H1 (cell line): ENCODE data around the gene CDH16. TPM values are rescaled to one million over a fixed set of nuclear protein-coding genes. Genes with fewer than 3 reads are reported as not detected.
A peak's percentile ranks its signal among the peaks of the same experiment; 100 is the strongest.

ENCODE experiments used
- CEBPB ChIP-seq: IDR thresholded peaks from 2 replicates; pipeline ENCODE4 v1.6.1; 2012; ENCODE audit warnings: low read depth, low read length
- CHD2 ChIP-seq: IDR thresholded peaks from 2 replicates; pipeline ENCODE4 v1.6.1; 2012; ENCODE audit warnings: low read length, improper control_type of control experiment
- POLR2A ChIP-seq, 2 experiments: IDR thresholded peaks; 1 replicate in 1 of 2; 2 replicates in 1 of 2; pipeline ENCODE4 v1.6.1; 2011; ENCODE audit warnings: low read depth in 2 of 2, low read length in 2 of 2, mild to moderate bottlenecking in 2 of 2; ENCODE audit errors: control extremely low read depth in 1 of 2
- RAD21 ChIP-seq, 2 experiments: IDR thresholded peaks in 1 of 2; conservative IDR thresholded peaks in 1 of 2; 2 replicates each; pipeline ENCODE4 v1.6.1; 2011; ENCODE audit warnings: low read depth in 2 of 2, low read length in 2 of 2, improper control_type of control experiment in 1 of 2, inconsistent platforms in 1 of 2, mild to moderate bottlenecking in 1 of 2, moderate library complexity in 1 of 2
- RNF2 ChIP-seq: fragments of 200-900, 300-1000 bp; sonication (generic); IDR thresholded peaks from 2 replicates; pipeline ENCODE4 v1.7.1; 2016; ENCODE audit warnings: borderline replicate concordance, low read depth, mild to moderate bottlenecking, antibody characterized with exemption, low read length; ENCODE audit not compliant: poor library complexity, severe bottlenecking; ENCODE audit errors: missing control alignments
- SIN3A ChIP-seq, 2 experiments: IDR thresholded peaks in 1 of 2; conservative IDR thresholded peaks in 1 of 2; 2 replicates each; pipeline ENCODE4 v1.6.1; 2011 to 2012; ENCODE audit warnings: low read length in 2 of 2, improper control_type of control experiment in 1 of 2, low read depth in 1 of 2, mild to moderate bottlenecking in 1 of 2
- ZNF274 ChIP-seq: IDR thresholded peaks from 2 replicates; pipeline ENCODE4 v1.7.0; 2012; ENCODE audit warnings: low read length, borderline replicate concordance; ENCODE audit errors: extremely low read depth
- polyA plus RNA-seq, 7 experiments: library from polyadenylated mRNA; depleted of rRNA in 3 of 7; stranded (reverse) in 5 of 7; unstranded in 2 of 7; fragments of >200 nt in 5 of 7; fragments of 200-250 nt in 2 of 7; gene quantifications; 1 replicate in 5 of 7; 2 replicates in 1 of 7; 4 replicates in 1 of 7; pipeline versions ENCODE4 v1.2.1 to v1.2.3, GENCODE V29; 2011 to 2013; ENCODE audit warnings: missing spikeins in 2 of 7, mixed read lengths in 2 of 7
- total RNA-seq: library from RNA; stranded (reverse); fragmentation: NEBNext Ultra II Directional; extraction: Animal tissue kit (Norgen Biotek cat#: 25700); gene quantifications from 2 replicates; pipeline ENCODE4 v1.2.1, GENCODE V29; 2021
- TF ChIP-seq, protein P1 (sequence below), 3 experiments: IDR thresholded peaks; 1 replicate in 2 of 3; 2 replicates in 1 of 3; pipeline versions ENCODE4 v1.5.1 to v1.6.1; 2011; ENCODE audit warnings: low read length in 3 of 3, mild to moderate bottlenecking in 3 of 3, inconsistent platforms in 2 of 3, low read depth in 1 of 3, moderate library complexity in 1 of 3; ENCODE audit not compliant: insufficient read depth in 1 of 3; ENCODE audit errors: control extremely low read depth in 1 of 3

CDH16 gene
- total and polyA plus RNA-seq, 2 of the 8 experiments (the other 6 are each of a cell fraction or from before 2014, with no cell fraction given) = not detected

DNA sequence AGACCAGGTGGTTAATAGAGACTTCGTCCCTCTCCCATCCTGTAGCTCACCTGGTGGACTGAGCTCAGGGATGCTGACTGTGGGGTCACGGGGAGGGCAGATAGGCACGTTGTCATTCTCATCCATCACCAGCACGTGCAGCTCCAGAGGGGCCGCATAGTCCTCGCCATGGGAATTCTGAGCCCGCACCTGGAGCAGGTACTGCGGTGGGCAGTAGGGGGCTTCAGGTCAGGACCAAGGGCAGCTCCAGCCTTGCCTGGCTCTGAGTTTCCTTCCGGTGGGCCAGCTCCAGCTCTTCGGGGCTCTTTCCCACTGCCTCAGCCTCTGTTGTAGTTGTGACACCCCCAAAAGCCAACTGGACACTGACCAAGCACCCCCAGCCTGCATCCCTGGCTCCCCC, 5.6 kb downstream of the CDH16 start (continued):
- TF ChIP-seq, protein P1, sequence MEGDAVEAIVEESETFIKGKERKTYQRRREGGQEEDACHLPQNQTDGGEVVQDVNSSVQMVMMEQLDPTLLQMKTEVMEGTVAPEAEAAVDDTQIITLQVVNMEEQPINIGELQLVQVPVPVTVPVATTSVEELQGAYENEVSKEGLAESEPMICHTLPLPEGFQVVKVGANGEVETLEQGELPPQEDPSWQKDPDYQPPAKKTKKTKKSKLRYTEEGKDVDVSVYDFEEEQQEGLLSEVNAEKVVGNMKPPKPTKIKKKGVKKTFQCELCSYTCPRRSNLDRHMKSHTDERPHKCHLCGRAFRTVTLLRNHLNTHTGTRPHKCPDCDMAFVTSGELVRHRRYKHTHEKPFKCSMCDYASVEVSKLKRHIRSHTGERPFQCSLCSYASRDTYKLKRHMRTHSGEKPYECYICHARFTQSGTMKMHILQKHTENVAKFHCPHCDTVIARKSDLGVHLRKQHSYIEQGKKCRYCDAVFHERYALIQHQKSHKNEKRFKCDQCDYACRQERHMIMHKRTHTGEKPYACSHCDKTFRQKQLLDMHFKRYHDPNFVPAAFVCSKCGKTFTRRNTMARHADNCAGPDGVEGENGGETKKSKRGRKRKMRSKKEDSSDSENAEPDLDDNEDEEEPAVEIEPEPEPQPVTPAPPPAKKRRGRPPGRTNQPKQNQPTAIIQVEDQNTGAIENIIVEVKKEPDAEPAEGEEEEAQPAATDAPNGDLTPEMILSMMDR (IDR thresholded peaks at IDR 0.05; ENCODE audit: control extremely low read depth in 1 of 3, insufficient read depth in 1 of 3, low read depth in 1 of 3, low read length in 3 of 3) = peak in 1 of 3 experiments; percentile 50; a peak in 1 of 4 replicates
- TF ChIP-seq POLR2A (IDR thresholded peaks at IDR 0.05; ENCODE audit: control extremely low read depth in 1 of 2, low read depth in 2 of 2, low read length in 2 of 2) = no peak
- no peak for TF ChIP-seq RNF2
- no peak for TF ChIP-seq ZNF274
- no peak for TF ChIP-seq CEBPB
- TF ChIP-seq SIN3A (conservative IDR thresholded peaks at IDR 0.05 in 1 of 2, IDR thresholded peaks at IDR 0.05 in 1 of 2; ENCODE audit: low read depth in 1 of 2, low read length in 2 of 2) = peak in 1 of 2 experiments; percentile 75; a peak in 1 of 4 replicates
- no peak for TF ChIP-seq RAD21 (IDR thresholded peaks at IDR 0.05 in 1 of 2, conservative IDR thresholded peaks at IDR 0.05 in 1 of 2; ENCODE audit: low read depth in 2 of 2, low read length in 2 of 2)
- TF ChIP-seq CHD2 = no peak
